A549 (cell line): Measurements from ENCODE around the gene TNS3.

Experiments used
- BHLHE40 ChIP-seq: IDR thresholded peaks from 2 replicates; pipeline ENCODE4 v1.6.1; 2012; ENCODE audit warnings: low read depth, low read length, inconsistent platforms
- CHD2 ChIP-seq: fragments of 150-350 bp; IDR thresholded peaks from 2 replicates; pipeline ENCODE4 v1.6.1; 2014; ENCODE audit warnings: low read length; ENCODE audit not compliant: partially characterized antibody
- EP300 ChIP-seq, 2 experiments: fragments of >200 bp; sonication (Bioruptor Twin); formaldehyde crosslinking; IDR thresholded peaks; 2 replicates in 1 of 2; 3 replicates in 1 of 2; pipeline ENCODE4 v1.6.1; 2016 to 2017
- HDAC2 ChIP-seq: fragments of 200-600 bp; sonication (generic); IDR thresholded peaks from 2 replicates; pipeline ENCODE4 v1.6.1; 2016
- HOXB13 ChIP-seq: fragments of 250-450 bp; sonication (Bioruptor Pico); IDR thresholded peaks from 2 replicates; pipeline ENCODE4 v1.5.0; 2020; ENCODE audit warnings: low read depth, mild to moderate bottlenecking, moderate library complexity
- JUNB ChIP-seq: fragments of >200 bp; sonication (Bioruptor Twin); formaldehyde crosslinking; IDR thresholded peaks from 2 replicates; pipeline ENCODE4 v1.6.1; 2016
- KDM1A ChIP-seq: fragments of 200-600 bp; sonication (generic); IDR thresholded peaks from 2 replicates; pipeline ENCODE4 v1.6.1; 2016; ENCODE audit warnings: low read depth, mild to moderate bottlenecking
- MYC ChIP-seq: IDR thresholded peaks from 2 replicates; pipeline ENCODE4 v1.6.1; 2012; ENCODE audit warnings: mild to moderate bottlenecking, inconsistent platforms, low read length, improper control_type of control experiment, borderline replicate concordance
- NR3C1 ChIP-seq: fragments of >200 bp; sonication (Bioruptor Twin); formaldehyde crosslinking; IDR thresholded peaks from 3 replicates; pipeline ENCODE4 v1.6.1; 2017
- POLR2A ChIP-seq: IDR thresholded peaks from 2 replicates; pipeline ENCODE4 v1.6.1; 2012; ENCODE audit warnings: mild to moderate bottlenecking, low read length
- TF ChIP-seq, protein P1 (sequence below): fragments of >200 bp; sonication (Bioruptor Twin); formaldehyde crosslinking; IDR thresholded peaks from 3 replicates; pipeline ENCODE4 v1.5.1; 2016

DNA sequence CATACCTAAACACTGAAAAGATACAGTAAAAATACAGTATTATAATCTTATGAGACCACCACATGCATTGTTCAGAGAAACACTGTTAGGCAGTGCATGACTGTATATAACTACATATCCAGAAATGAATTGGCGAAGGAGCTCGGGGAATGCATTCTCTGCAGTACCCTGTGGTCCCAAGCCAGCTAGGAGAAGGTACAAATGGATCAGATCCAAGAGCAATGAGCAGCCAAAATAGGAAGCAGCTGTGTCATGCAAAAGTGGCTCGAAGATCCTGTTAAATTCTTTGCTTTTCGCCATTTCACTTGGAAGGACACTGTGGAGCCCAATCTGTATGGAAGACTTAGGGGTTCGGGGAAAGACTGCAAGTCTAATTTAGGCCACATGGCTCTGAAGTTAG is 334.8 kb downstream of the TNS3 start:
- TF ChIP-seq, protein P1, sequence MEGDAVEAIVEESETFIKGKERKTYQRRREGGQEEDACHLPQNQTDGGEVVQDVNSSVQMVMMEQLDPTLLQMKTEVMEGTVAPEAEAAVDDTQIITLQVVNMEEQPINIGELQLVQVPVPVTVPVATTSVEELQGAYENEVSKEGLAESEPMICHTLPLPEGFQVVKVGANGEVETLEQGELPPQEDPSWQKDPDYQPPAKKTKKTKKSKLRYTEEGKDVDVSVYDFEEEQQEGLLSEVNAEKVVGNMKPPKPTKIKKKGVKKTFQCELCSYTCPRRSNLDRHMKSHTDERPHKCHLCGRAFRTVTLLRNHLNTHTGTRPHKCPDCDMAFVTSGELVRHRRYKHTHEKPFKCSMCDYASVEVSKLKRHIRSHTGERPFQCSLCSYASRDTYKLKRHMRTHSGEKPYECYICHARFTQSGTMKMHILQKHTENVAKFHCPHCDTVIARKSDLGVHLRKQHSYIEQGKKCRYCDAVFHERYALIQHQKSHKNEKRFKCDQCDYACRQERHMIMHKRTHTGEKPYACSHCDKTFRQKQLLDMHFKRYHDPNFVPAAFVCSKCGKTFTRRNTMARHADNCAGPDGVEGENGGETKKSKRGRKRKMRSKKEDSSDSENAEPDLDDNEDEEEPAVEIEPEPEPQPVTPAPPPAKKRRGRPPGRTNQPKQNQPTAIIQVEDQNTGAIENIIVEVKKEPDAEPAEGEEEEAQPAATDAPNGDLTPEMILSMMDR = no peak
- TF ChIP-seq BHLHE40 (no peak), MYC (no peak), EP300 (IDR thresholded peaks at IDR 0.05) (no peak), NR3C1 (no peak), KDM1A (no peak), JUNB (no peak), HDAC2 (no peak), CHD2 (no peak), HOXB13 (no peak), POLR2A (no peak)
